Activated CD4-positive, alpha-beta T cell treated with anti-CD3 and anti-CD28 coated beads, Interleukin-2, amount 10 ng/mL, durations not matched to agents 7 days and 5 days (primary cell): Measurements from ENCODE around the gene CALN1. TPM values are rescaled to one million over a fixed set of nuclear protein-coding genes. Genes with fewer than 3 reads are reported as not detected.
"Not testable (repeated sequence)": the region's sequence is repeated elsewhere in the genome, so short reads cannot be mapped to it uniquely, and the experiment has no call there.

Experiments used
- CTCF ChIA-PET: fragments of 350-600 bp; sonication (Branson Sonifier 250); formaldehyde crosslinking; loops from one replicate; lab custom pipeline; 2021; ENCODE audit warnings: antibody characterized with exemption; lab: Charles Lee
- POLR2A ChIA-PET: fragments of 350-600 bp; sonication (Branson Sonifier 250); formaldehyde crosslinking; loops from one replicate; lab custom pipeline; 2021; ENCODE audit warnings: antibody characterized with exemption; lab: Charles Lee
- DNase-seq: peaks from one replicate; pipeline ENCODE4 v3.0.0-alpha.2; 2020
- H3K27ac Mint-ChIP-seq: one replicate; pipeline ENCODE4 v1.8.0; 2021; ENCODE audit warnings: mild to moderate bottlenecking, moderate library complexity, mixed read lengths
- H3K27me3 Mint-ChIP-seq: one replicate; pipeline ENCODE4 v1.8.0; 2021; ENCODE audit warnings: mixed read lengths
- H3K36me3 Mint-ChIP-seq: one replicate; pipeline ENCODE4 v1.8.0; 2021; ENCODE audit warnings: low read depth, mixed read lengths
- H3K4me1 Mint-ChIP-seq: one replicate; pipeline ENCODE4 v1.8.0; 2021; ENCODE audit warnings: mixed read lengths
- H3K4me3 Mint-ChIP-seq: one replicate; pipeline ENCODE4 v1.8.0; 2021; ENCODE audit warnings: mild to moderate bottlenecking, moderate library complexity, mixed read lengths
- H3K9me3 Mint-ChIP-seq: one replicate; pipeline ENCODE4 v1.8.0; 2021; ENCODE audit warnings: mixed read lengths
- total RNA-seq, 2 experiments: library from RNA; stranded (reverse); gene quantifications; one replicate each; pipeline ENCODE4 v1.2.3, GENCODE V29; 2021

Gene CALN1
- total RNA-seq, 2 experiments from 2014 or later: not detected

DNA sequence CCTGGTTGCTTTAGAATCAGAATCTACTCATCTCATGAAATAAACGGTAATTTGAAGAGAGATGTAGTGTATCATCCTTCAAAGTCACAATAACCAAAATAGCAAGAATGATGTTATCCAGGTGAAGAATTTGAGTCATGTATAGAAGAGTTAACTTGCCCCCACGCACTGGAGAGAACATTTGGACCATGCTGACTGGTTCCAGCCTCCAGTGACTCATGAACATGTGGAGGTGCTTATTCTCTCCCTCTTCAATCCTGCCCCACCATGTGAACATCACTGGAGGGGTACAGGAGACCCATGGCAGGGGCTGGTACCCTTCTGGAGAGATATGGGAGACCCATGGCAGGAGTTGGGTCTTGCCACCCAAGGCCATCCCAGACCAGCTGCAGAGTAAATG, 427.8 kb downstream of the CALN1 start:
- POLR2A ChIA-PET: no interaction called here
- Mint-ChIP-seq H3K27ac (no peak overlapping the region), H3K36me3 (no peaks in the 10 kb centered on the region), H3K4me3 (no peak overlapping the region), H3K9me3 (peaks cover 3% of the 10 kb centered on the region), H3K27me3 (no peaks in the 10 kb centered on the region), H3K4me1 (no peaks in the 10 kb centered on the region)
- no peak for DNase-seq
- CTCF ChIA-PET: no interaction called here

DNA sequence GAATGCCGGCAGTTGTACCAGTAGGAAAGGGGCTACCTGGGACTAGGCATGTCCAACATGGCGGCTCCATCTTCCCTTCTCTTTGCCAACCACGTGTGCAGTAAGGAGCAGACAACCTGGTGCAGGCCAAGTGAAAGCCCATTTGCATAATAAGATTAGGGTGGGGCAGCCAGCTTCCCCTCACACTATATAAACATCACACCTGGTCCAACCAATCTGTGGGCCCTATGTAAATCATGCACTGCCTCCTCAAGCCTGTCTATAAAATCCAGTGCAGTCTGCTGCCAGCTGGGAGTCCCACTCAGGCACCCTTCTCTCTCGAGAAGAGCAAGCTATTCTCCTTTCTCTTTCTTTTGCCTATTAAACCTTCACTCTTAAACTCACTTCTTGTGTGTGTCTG, 429.3 kb downstream of the CALN1 start:
- Mint-ChIP-seq H3K27ac (no peak overlapping the region), H3K4me3 (no peak overlapping the region), H3K27me3 (no peaks in the 10 kb centered on the region), H3K9me3 (peaks cover 3% of the 10 kb centered on the region), H3K36me3 (no peaks in the 10 kb centered on the region), H3K4me1 (no peaks in the 10 kb centered on the region)
- ChIA-PET POLR2A (no interaction called here), CTCF (no interaction called here)
- no peak for DNase-seq

DNA sequence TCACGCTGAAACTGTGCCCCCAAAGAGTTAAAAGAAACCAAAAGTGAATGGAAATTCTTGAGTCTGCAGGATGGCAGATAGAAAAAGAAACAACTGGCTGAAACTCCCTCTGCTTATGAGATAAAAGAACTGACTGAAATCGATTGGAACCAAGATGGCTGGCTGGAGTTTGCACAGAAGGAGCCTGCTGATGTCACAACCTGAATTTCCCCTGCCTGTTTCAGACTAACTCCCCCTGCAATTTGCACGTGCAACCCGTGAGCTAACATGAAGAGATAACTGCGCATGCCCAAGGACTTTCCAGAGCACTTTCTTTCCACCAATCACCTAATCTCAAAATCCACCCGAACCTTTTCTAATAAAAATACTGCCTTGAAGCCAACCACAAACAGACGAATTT, 435.5 kb downstream of the CALN1 start:
- no peaks in the 10 kb centered on the region for H3K36me3 Mint-ChIP-seq
- H3K4me3 Mint-ChIP-seq: no peak overlapping the region
- DNase-seq: no peak
- no peaks in the 10 kb centered on the region for H3K4me1 Mint-ChIP-seq
- ChIA-PET POLR2A (no interaction called here), CTCF (no interaction called here)
- H3K27me3 Mint-ChIP-seq: no peaks in the 10 kb centered on the region
- peaks cover 6% of the 10 kb centered on the region for H3K9me3 Mint-ChIP-seq
- H3K27ac Mint-ChIP-seq: no peak overlapping the region

DNA sequence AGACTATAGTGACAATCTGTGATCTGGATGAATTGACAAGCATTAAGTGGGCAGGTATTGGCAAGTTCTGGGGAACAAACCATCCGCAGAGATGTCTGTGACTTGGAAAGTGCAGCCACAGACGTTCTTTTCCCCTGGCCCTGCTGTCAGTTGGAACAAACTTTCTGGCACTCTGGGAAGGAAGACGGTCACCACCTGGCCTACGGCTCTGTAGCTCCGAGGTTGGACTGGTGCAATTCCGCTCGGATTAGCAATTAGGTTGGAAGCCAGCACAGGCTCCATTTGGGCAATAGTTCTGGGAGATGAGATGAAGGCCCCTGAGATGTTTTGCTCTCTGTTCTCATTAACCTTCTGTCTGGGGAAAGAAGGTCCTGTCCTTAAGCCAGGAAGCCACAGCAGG, 437.5 kb downstream of the CALN1 start:
- H3K27ac Mint-ChIP-seq: no peak overlapping the region
- no peaks in the 10 kb centered on the region for H3K27me3 Mint-ChIP-seq
- ChIA-PET POLR2A (no interaction called here), CTCF (no interaction called here)
- H3K36me3 Mint-ChIP-seq: no peaks in the 10 kb centered on the region
- peaks cover 5% of the 10 kb centered on the region for H3K9me3 Mint-ChIP-seq
- no peak overlapping the region for H3K4me3 Mint-ChIP-seq
- no peak for DNase-seq
- H3K4me1 Mint-ChIP-seq: no peaks in the 10 kb centered on the region

DNA sequence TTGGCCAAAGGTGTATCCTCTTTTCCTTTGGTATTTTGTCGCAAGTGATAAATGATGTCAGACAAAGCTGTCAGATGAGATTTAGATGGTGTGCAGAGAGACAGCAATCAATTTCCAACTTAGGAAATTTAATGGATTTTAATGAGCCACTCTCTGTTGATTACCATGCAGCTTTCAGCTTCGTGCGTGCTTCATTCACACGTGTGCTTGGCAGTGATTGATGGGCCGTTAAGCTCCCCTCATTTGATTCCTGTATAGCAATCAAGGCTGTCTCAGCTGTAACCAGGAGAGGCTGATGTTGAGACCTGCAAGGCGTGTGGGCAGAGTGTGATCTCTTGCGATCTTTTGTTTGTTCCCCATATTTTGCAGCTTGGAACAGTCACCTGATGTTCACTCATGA, 439.6 kb downstream of the CALN1 start:
- DNase-seq: no peak
- ChIA-PET CTCF (no interaction called here), POLR2A (no interaction called here)
- H3K27ac Mint-ChIP-seq: no peak overlapping the region
- no peak overlapping the region for H3K4me3 Mint-ChIP-seq
- no peaks in the 10 kb centered on the region for H3K4me1 Mint-ChIP-seq
- no peaks in the 10 kb centered on the region for H3K36me3 Mint-ChIP-seq
- H3K9me3 Mint-ChIP-seq: peaks cover 5% of the 10 kb centered on the region
- H3K27me3 Mint-ChIP-seq: no peaks in the 10 kb centered on the region

DNA sequence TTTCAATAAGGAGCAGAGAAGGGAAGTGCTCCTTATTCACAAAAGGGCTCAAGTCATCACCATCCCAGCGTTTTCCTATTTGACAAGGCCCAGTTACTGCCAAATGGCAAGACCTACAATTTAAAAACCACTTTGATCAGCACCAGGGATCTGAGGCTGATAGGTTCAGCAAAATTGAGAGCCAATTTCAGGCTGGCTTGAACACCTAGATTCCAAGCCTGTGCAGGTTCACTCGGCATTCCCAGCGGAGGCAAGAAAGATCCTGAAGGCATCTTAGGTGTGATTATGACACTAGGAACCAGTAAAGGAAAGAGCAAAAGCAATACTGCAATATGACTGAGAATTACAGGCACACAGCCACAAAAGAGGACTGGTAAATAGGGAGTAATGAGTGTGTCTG, 441.4 kb downstream of the CALN1 start:
- POLR2A ChIA-PET: no interaction called here
- no peak overlapping the region for H3K4me3 Mint-ChIP-seq

DNA sequence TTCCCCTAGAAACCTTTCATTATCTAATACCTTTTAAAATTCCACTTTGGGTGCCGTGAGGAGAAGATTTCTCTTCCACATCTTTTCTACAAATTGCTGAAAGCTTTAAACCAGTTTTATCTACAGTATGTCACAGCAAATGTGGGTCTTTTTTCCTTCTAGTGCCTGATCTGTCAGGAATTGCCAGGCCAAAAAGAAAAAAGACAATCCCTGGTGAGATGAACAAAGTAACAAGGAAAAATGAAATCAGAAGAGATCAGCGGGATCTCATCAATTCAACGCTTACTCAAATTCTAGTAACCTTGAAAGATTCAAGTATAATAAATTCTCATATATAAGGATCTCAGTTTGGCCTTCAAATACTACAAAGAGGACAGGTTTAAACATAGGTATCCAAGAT, 449.5 kb downstream of the CALN1 start:
- DNase-seq: no peak
- Mint-ChIP-seq H3K9me3 (peaks cover 7% of the 10 kb centered on the region), H3K4me1 (no peaks in the 10 kb centered on the region), H3K4me3 (no peak overlapping the region), H3K27me3 (no peaks in the 10 kb centered on the region), H3K36me3 (no peaks in the 10 kb centered on the region), H3K27ac (no peak overlapping the region)
- ChIA-PET CTCF (no interaction called here), POLR2A (no interaction called here)

More for the DNA sequence above, 441.4 kb downstream of the CALN1 start:
- DNase-seq: no peak
- CTCF ChIA-PET: no interaction called here
- no peaks in the 10 kb centered on the region for H3K27me3 Mint-ChIP-seq
- no peaks in the 10 kb centered on the region for H3K4me1 Mint-ChIP-seq
- peaks cover 7% of the 10 kb centered on the region for H3K9me3 Mint-ChIP-seq
- H3K27ac Mint-ChIP-seq: no peak overlapping the region
- no peaks in the 10 kb centered on the region for H3K36me3 Mint-ChIP-seq

DNA sequence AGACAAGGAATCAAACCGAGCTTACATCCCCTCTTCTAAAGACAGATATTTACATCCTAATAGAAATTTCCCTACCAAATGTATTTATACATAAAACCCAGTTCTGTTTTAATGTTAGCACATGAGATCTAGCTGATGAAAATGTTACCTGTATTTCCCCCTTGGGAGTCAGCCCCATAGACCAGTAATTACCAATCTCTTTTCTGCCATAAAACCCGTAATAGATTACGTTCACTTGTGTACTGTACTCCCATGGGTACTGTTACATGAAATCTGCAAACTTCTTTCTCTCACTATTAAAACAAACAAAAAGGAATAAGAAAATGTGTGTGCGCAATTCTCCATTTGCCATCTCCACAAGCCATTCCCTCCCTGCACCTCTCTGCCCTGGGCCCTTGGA, 450.9 kb downstream of the CALN1 start:
- Mint-ChIP-seq H3K4me3 (no peak overlapping the region), H3K9me3 (peaks cover 7% of the 10 kb centered on the region), H3K36me3 (no peaks in the 10 kb centered on the region), H3K27ac (no peak overlapping the region), H3K27me3 (no peaks in the 10 kb centered on the region), H3K4me1 (no peaks in the 10 kb centered on the region)
- ChIA-PET POLR2A (no interaction called here), CTCF (no interaction called here)
- no peak for DNase-seq

DNA sequence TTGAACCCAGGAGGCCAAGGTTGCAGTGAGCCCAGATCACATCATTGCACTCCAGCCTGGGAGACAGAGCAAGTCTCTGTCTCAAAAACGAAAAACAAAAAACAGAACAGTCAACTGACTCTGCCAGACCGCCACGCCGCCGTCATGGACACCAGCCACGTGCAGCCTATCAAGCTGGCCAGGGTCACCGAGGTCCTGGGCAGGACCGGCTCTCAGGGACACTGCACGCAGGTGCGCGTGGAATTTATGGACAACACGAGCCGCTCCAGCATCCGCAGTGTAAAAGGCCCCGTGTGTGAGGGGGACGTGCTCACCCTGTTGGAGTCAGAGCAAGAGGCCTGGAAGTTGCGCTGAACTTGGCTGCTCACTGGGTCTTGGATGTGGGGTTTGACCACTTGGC, 470.0 kb downstream of the CALN1 start:
- Mint-ChIP-seq H3K27ac (no peak overlapping the region), H3K36me3 (no peaks in the 10 kb centered on the region), H3K4me1 (no peaks in the 10 kb centered on the region), H3K9me3 (peaks cover 6% of the 10 kb centered on the region), H3K27me3 (no peaks in the 10 kb centered on the region), H3K4me3 (no peak overlapping the region)
- ChIA-PET CTCF (no interaction called here), POLR2A (no interaction called here)
- DNase-seq: no peak

DNA sequence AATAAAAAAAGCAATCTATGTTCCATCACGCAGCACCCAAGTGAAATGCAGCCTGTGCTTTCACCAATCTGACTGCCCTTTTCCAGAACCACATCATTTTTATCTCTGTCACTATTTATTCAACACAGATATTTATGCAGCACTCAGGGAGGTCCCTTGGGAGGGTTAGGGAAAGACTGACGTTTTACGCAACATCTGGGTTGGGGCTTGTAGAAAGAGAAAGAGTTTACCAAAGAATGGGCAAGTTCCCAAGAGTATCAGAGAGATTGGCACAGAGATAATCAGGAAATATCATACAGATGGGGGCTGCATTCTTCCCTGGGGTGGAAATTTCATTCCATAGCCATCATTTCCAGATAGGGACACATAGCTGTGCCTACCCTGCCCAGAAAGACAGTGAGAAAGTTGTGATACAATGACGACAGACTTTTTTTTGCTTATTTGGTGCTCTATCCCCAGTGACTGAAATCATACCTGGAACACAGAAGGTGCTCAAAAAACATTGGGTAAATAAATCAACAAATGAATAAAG, 474.2 kb downstream of the CALN1 start:
- Mint-ChIP-seq H3K9me3 (peaks cover 15% of the 10 kb centered on the region), H3K4me3 (no peak overlapping the region), H3K4me1 (no peaks in the 10 kb centered on the region), H3K27ac (no peak overlapping the region), H3K27me3 (no peaks in the 10 kb centered on the region), H3K36me3 (no peaks in the 10 kb centered on the region)
- no peak for DNase-seq
- ChIA-PET CTCF (no interaction called here), POLR2A (no interaction called here)

DNA sequence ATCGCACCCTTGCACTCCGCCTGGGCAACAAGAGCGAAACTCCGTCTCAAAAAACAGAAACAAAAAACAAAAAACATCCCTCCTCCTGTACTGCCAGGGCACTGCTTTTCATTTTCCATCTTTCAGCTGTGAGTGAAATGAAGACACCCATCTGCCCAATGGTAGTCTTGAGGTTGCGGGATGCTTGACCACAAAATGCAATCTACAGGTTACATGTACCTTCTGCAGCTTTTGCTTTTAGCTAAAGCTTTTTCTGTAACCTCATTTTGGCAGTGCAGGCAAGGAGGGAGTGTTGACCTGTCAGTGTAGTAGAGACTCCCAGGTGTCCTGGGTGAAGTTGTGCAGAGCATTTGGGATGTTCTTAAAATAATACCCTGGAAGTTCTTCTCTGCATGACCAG, 476.5 kb downstream of the CALN1 start:
- ChIA-PET POLR2A (no interaction called here), CTCF (no interaction called here)
- Mint-ChIP-seq H3K4me1 (no peaks in the 10 kb centered on the region), H3K4me3 (no peak overlapping the region), H3K9me3 (peaks cover 12% of the 10 kb centered on the region), H3K27ac (no peak overlapping the region), H3K36me3 (no peaks in the 10 kb centered on the region), H3K27me3 (no peaks in the 10 kb centered on the region)
- DNase-seq: no peak

DNA sequence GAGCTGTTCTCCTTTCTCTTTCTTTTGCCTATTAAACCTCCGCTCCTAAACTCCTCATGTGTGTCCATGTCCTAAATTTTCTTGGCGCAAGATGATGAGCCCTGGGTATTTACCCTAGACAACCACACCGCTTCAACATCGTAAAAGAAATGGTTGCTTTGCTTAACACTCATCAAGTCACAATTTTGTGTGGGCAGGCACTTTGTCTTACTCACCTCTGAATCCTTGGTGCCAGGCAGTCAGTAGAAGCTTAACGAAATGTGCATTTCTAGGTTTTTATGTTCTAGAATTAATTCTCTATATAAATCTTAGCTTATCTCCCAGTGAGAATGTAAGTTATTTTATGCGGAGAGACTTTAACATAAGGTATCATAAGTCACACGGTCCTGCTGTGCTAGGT, 478.7 kb downstream of the CALN1 start:
- no peak overlapping the region for H3K27ac Mint-ChIP-seq
- H3K4me3 Mint-ChIP-seq: no peak overlapping the region
- ChIA-PET POLR2A (no interaction called here), CTCF (no interaction called here)
- no peaks in the 10 kb centered on the region for H3K27me3 Mint-ChIP-seq
- no peak for DNase-seq
- H3K36me3 Mint-ChIP-seq: no peaks in the 10 kb centered on the region
- peaks cover 17% of the 10 kb centered on the region for H3K9me3 Mint-ChIP-seq
- no peaks in the 10 kb centered on the region for H3K4me1 Mint-ChIP-seq

DNA sequence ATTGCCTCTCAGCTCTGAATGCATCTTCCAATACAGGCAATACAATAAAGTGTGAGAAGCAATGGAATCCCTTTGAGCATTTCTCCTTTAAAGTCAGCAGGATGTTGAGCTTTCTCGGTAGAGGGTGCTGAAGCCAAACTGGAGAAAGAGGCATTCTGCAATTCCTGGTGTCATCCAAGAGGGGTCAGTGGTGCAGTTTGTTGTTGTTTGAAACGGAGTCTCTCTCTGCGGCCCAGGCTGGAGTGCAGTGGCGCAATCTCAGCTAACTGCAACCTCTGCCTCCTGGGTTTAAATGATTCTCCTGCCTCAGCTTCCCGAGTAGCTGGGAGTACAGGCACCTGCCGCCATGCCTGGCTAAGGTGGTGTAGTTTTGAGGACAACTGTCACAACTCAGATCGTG, 486.5 kb downstream of the CALN1 start:
- no peak overlapping the region for H3K4me3 Mint-ChIP-seq
- DNase-seq: no peak
- H3K27me3 Mint-ChIP-seq: no peaks in the 10 kb centered on the region
- no peak overlapping the region for H3K27ac Mint-ChIP-seq
- H3K9me3 Mint-ChIP-seq: peaks cover 18% of the 10 kb centered on the region
- H3K36me3 Mint-ChIP-seq: no peaks in the 10 kb centered on the region
- POLR2A ChIA-PET: no interaction called here
- H3K4me1 Mint-ChIP-seq: no peaks in the 10 kb centered on the region
- CTCF ChIA-PET: no interaction called here

DNA sequence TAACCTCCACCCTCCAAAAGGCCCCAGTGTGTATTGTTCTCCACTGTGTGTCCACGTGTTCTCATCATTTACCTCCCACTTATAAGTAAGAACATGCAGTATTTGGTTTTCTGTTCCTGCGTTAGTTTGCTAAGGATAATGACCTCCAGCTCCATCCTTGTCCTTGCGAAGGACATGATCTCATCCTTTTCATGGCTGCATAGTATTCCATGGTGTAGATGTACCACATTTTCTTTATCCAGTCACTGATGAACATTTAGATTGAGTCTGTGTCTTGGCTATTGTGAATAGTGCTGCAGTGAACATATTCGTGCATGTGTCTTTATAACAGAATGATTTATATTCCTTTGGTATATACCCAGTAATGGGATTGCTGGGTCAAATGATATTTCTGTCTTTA, 497.9 kb downstream of the CALN1 start:
- H3K4me1 Mint-ChIP-seq, POLR2A ChIA-PET, CTCF ChIA-PET, H3K27ac Mint-ChIP-seq, H3K27me3 Mint-ChIP-seq, DNase-seq, H3K36me3 Mint-ChIP-seq, H3K4me3 Mint-ChIP-seq: not testable (repeated sequence)
- H3K9me3 Mint-ChIP-seq: peaks cover 17% of the 10 kb centered on the region
